Measurements from ENCODE around the gene GOLGA8H. TPM values are rescaled to one million over a fixed set of nuclear protein-coding genes. Genes with fewer than 3 reads are reported as not detected.
"Not testable (repeated sequence)": the region's sequence is repeated elsewhere in the genome, so short reads cannot be mapped to it uniquely, and the experiment has no call there.

GOLGA8H gene
- total RNA-seq, 1 experiment from 2014 or later = 0.79 TPM

- H3K4me1 ChIP-seq (ENCODE audit: control insufficient read depth in 1 of 2, insufficient read depth in 2 of 2, low read length in 2 of 2); H3K27me3 ChIP-seq (ENCODE audit: insufficient read depth, low read length); POLR2A ChIA-PET; H3K4me2 ChIP-seq (ENCODE audit: low read length); CTCF ChIA-PET; H3K9me3 ChIP-seq (ENCODE audit: control insufficient read depth in 1 of 2, insufficient read depth in 1 of 2, low read depth in 1 of 2, low read length in 2 of 2); DNase-seq (ENCODE audit: low read depth, low spot score); RAD21 ChIA-PET (ENCODE audit: low non-redundant PET in 1 of 2, low total read pairs in 2 of 2, uncharacterized antibody in 2 of 2, unreplicated experiment in 2 of 2); H3K9ac ChIP-seq (ENCODE audit: low read length); H3K9me2 ChIP-seq (ENCODE audit: insufficient read depth); ATAC-seq; H4K20me1 ChIP-seq (ENCODE audit: insufficient read depth); H3K27ac ChIP-seq (ENCODE audit: low read depth, low read length); BruUV-seq (replicated peaks); H2AFZ ChIP-seq (ENCODE audit: low read depth, low read length, poor library complexity, severe bottlenecking); H3K4me3 ChIP-seq (replicated peaks in 1 of 2; ENCODE audit: low read depth in 1 of 2, low read length in 2 of 2): not testable (repeated sequence)
- TF ChIP-seq RAD21 (IDR thresholded peaks at IDR 0.05; ENCODE audit: low read depth) (peak; percentile 15; the same call in 1 of the 2 replicates), CTCF (IDR thresholded peaks at IDR 0.05 in 2 of 3, conservative IDR thresholded peaks at IDR 0.05 in 1 of 3; ENCODE audit: borderline replicate concordance in 1 of 3, insufficient read depth in 1 of 3, low read depth in 2 of 3, low read length in 2 of 3) (peak in 1 of 3 experiments; percentile 40; a peak in 2 of 6 replicates)
- intact Hi-C loops (cut with micrococcal nuclease) = loop anchor here (10.0 kb wide), 2 partner anchors 534 to 824 kb away; no protein-coding TSS in a partner anchor
- H3K79me2 ChIP-seq (ENCODE audit: insufficient read depth, low read length) = peaks cover 90% of the 10 kb centered on the region
- H3K36me3 ChIP-seq (ENCODE audit: control insufficient read depth in 1 of 2, insufficient read depth in 2 of 2, low read length in 2 of 2) = peaks cover 8 to 26% of the 10 kb centered on the region in 2 experiments
Observed at GRCh38 chr15:30661154-30661553, 57.3 kb downstream of the GOLGA8H start.

Other genes with a start within 250 kb of the GOLGA8H start
- 7.4 TPM for gene CHRFAM7A, start 210.5 kb upstream of the GOLGA8H start, total RNA-seq (2021; ENCODE audit: unreplicated experiment)
- 0.57 TPM for gene GOLGA8R, start 189.8 kb upstream of the GOLGA8H start, total RNA-seq (2021; ENCODE audit: unreplicated experiment)
- not detected for gene GOLGA8Q, start 52.0 kb upstream of the GOLGA8H start, total RNA-seq (2021; ENCODE audit: unreplicated experiment)